ENCODE results near the gene NDUFA11.

Gene NDUFA11

GRCh38 chr19:5932146-5932545 lies 28.6 kb upstream of the NDUFA11 start:
- no peak for DNase-seq

GRCh38 chr19:5931251-5931650 lies 27.7 kb upstream of the NDUFA11 start:
- no peak for DNase-seq

- DNase-seq: no peak
Measured at GRCh38 chr19:5929625-5930024, 26.0 kb upstream of the NDUFA11 start.

GRCh38 chr19:5929179-5929578 lies 25.6 kb upstream of the NDUFA11 start:
- DNase-seq: no peak

- no peak for DNase-seq
Measured at GRCh38 chr19:5927441-5927821, 23.8 kb upstream of the NDUFA11 start.

- no peak for DNase-seq
Measured at GRCh38 chr19:5926641-5927440, 23.3 kb upstream of the NDUFA11 start.

- DNase-seq: no peak
Measured at GRCh38 chr19:5925830-5926427, 22.3 kb upstream of the NDUFA11 start.

- no peak for DNase-seq
Measured at GRCh38 chr19:5923356-5923755, 19.8 kb upstream of the NDUFA11 start.

GRCh38 chr19:5922161-5922545 lies 18.6 kb upstream of the NDUFA11 start:
- DNase-seq: no peak

GRCh38 chr19:5921516-5922160 lies 18.0 kb upstream of the NDUFA11 start:
- DNase-seq: no peak

- DNase-seq: no peak
Measured at GRCh38 chr19:5918463-5919079, 15.0 kb upstream of the NDUFA11 start.

- DNase-seq: no peak
Measured at GRCh38 chr19:5917431-5918107, 14.0 kb upstream of the NDUFA11 start.

- no peak for DNase-seq
Measured at GRCh38 chr19:5916181-5916708, 12.7 kb upstream of the NDUFA11 start.

- no peak for DNase-seq
Measured at GRCh38 chr19:5915782-5916165, 12.2 kb upstream of the NDUFA11 start.

- no peak for DNase-seq
Measured at GRCh38 chr19:5914946-5915781, 11.6 kb upstream of the NDUFA11 start.

GRCh38 chr19:5914358-5914774 lies 10.8 kb upstream of the NDUFA11 start:
- no peak for DNase-seq

- peak; percentile 64 for DNase-seq
Measured at GRCh38 chr19:5913739-5914357, 10.3 kb upstream of the NDUFA11 start, which contains the start of gene CAPS. CAPS (plus strand) TSS chr19:5914254; CDS start chr19:5914407, 153 bp downstream.

- DNase-seq: no peak
Measured at GRCh38 chr19:5911366-5911765, 7.8 kb upstream of the NDUFA11 start.

- no peak for DNase-seq
Measured at GRCh38 chr19:5910638-5910907, 7.0 kb upstream of the NDUFA11 start.

- no peak for DNase-seq
Measured at GRCh38 chr19:5908773-5909442, 5.3 kb upstream of the NDUFA11 start.

GRCh38 chr19:5907241-5907640 lies 3.7 kb upstream of the NDUFA11 start:
- DNase-seq: no peak

Data from EL (cell line).